NCI-H226 (cell line): ENCODE data around the gene NOX5.

ENCODE experiments used
- DNase-seq: peaks from one replicate; pipeline ENCODE4 v3.0.0-alpha.2; 2015

Gene NOX5

DNA sequence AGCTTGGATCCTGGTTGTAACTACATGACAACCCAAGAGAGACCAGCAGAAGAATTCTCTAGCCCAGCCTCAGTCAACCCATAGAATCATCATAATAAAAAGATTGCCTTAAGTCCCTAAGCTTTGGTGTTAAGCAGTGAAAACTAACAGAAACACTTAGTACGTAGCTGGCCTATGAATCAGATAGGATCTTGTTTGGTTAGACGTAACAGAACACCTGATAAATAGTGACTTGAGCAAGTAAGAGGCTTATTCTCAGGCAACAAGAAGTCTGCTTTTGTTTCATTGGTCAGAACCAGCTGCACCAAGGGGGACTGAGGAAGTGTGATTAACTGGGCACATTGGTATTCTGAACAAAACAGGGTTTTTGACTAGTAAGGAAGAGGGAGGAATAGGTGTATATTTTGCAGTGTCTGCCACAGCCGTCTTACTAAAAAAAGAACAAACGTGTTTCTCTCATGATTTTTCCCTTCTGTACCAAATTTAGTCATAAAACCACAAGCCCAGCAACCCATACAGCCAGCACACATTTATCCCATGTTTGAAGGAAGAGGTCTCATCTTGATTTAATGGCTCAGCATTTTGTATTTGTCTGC, 92.6 kb downstream of the NOX5 start:
- no peak for DNase-seq
